ENCODE results near the gene LMAN1L.

Gene LMAN1L

DNA sequence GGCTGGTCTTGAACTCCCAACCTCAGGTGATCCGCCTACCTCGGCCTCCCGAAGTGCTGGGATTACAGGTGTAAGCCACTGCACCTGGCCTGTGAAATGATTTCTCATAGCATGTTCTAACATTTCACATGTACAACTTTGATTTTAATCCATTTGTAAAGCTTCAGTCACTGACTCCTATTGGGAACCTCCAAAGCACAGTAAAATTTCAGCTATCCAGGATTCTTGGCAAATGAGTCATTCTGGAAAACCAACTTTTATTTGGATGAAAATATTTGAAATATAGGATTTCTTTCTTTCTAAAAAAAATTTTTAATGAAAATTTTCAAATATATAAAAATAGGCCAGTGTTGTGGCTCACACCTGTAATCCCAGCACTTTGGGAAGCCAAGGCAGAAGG is 2.7 kb upstream of the LMAN1L start:
- in situ Hi-C loops (cut with HindIII; ENCODE audit: low sequenced_read_pairs): loop anchor here (10.0 kb wide), 2 partner anchors 55 to 95 kb away; partner anchors contain the start of gene FAM219B

DNA sequence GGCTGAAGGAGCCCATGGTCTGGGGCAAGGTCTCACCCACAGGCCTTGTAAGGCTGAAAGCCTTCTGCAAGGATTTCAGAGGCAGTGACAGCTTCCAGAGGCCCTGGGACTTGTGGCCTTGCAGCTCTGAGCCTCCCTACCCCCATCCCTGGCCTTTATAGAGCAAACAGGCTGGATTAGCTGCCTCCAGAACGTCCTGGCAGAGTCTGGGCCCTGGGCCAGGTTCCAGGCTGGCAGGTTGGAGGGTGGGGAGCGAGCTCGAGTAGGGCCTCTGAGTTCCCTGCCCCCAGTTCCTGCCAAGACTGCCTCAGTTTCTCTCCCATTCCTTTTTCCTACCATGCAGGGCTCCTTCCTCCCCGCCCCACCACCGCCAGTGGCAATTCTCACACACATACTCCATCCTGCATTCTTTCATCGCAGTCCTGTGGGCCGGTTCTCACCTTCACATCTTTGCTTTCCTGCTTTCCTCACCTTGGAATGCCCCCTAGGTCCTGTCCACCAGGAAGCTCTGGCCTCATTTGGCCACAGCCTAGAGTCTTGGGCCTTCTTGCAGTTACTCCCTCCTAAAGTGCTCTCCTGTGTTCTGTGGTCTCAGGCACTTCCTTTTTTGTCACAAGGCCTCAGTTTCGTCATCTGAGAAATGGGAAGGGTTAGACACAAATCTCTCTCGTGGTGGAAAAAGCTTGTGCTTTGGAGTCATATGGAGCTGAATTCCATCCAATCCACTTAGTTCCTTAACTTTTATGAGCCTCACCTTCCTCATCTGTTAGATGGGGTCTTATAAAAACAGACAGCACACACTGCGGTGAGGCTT is 2.7 kb downstream of the LMAN1L start:
- in situ Hi-C loops (cut with HindIII; ENCODE audit: low sequenced_read_pairs): loop anchor here (10.0 kb wide), 2 partner anchors 61 to 89 kb away; partner anchors contain the start of gene FAM219B

GRCh38 chr15:74815961-74816360 is 3.3 kb downstream of the LMAN1L start:
- in situ Hi-C loops (cut with HindIII; ENCODE audit: low sequenced_read_pairs): loop anchor here (10.0 kb wide), 2 partner anchors 61 to 89 kb away; partner anchors contain the start of gene FAM219B

DNA sequence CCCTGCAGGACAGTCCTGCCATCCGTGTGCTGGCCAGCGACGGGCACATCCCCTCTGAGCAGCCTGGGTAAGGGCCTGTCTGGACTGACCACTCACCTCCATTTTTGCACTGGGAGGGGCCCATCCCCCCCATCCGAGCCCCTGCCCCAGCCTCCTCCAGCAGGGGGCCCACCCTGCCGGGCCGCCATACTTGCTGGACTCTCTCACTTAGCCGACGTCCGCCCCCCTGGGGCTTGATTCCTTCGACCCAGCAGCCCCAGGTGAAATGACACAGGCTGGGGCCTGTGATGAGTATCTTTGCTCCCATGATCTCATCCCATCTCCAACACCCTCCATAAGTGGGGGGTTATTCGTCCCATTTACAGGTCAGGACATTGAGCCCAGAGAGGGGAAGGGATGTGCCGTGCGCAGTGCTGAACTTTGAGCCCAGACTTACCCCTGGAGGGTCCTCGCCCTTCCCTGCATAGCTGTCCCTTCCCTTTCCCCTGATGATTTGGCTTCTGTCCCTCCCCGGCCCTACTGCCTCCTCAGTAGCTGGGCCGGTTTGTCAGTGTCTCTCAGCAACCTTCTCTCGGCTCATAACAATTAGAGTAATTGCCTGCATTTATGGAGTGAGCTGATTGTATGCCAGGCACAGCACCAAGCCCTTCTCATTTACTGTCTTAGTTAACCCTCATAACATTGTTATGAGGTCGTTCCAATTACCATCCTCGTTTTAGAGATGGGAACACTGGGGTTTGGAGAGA is 4.2 kb downstream of the LMAN1L start:
- in situ Hi-C loops (cut with HindIII; ENCODE audit: low sequenced_read_pairs): loop anchor here (10.0 kb wide), 2 partner anchors 62 to 88 kb away; partner anchors contain the start of gene FAM219B

- in situ Hi-C loops (cut with HindIII; ENCODE audit: low sequenced_read_pairs): loop anchor here (10.0 kb wide), 2 partner anchors 63 to 87 kb away; partner anchors contain the start of gene FAM219B
Measured at GRCh38 chr15:74817370-74817737, 4.7 kb downstream of the LMAN1L start.

DNA sequence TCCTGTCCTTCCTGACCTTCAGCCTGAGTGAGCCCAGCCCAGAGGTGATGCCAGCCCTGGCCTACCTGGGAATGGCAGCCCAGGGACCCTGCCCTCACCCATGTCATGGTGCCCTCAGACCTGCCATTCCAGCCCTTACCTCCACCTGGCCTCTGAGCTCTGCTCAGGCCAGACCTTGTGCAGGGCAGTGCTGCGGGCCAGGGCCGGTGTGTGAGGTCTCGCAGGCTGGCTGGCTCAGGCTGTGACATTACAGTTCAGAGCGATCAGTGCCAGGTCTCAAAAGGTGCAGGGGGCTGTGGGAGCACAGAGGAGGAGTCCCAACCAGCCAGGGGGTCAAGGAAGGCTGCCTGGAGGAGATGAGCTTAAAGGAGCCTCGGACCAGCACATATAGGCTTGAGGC is 7.4 kb downstream of the LMAN1L start:
- in situ Hi-C loops (cut with HindIII; ENCODE audit: low sequenced_read_pairs): no loop called here

DNA sequence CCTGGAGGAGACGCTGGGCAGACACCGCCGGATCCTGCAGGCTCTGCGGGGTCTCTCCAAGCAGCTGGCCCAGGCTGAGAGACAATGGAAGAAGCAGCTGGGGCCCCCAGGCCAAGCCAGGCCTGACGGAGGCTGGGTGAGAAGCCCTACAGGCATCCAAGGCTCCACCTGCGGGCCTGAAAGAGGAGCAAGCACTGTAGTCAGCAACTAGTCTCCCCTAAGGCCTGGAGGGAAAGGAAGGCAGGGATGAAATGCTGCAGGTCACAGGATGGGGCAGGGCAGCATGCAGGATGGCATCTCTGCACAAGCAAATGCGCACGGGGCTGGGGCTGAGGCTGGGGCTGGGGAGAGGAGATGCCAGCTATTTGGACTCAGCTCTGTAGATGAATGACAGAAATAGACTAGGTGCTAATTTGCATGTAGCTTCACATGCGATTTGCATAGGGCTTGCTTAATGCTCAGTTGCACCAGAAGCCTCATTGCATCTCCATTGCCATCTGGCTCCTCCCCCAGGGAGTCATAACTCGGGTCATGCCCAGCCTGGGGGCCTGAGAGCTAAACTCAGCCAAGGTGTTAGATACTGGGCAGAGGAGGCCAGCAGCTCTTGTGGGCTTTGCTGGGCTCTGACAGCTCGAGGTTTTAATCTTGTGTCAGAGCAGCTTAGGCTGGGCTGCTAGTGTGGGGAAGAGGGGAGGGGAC is 8.6 kb downstream of the LMAN1L start:
- in situ Hi-C loops (cut with HindIII; ENCODE audit: low sequenced_read_pairs): no loop called here

DNA sequence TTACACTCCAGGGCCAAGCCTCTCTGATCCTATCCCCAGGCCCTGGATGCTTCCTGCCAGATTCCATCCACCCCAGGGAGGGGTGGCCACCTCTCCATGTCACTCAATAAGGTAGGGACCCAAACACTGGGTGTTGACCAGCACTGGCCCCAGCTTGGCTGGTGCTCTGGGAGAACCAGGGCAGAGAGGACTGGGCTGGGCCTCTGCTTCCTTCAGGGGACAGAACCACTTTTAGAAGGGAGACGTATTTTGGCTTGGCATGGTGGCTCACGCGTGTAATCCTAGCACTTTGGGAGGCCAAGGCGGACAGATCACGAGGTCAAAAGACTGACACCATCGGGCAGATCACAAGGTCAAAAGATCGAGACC is 9.1 kb downstream of the LMAN1L start:
- in situ Hi-C loops (cut with HindIII; ENCODE audit: low sequenced_read_pairs): no loop called here

DNA sequence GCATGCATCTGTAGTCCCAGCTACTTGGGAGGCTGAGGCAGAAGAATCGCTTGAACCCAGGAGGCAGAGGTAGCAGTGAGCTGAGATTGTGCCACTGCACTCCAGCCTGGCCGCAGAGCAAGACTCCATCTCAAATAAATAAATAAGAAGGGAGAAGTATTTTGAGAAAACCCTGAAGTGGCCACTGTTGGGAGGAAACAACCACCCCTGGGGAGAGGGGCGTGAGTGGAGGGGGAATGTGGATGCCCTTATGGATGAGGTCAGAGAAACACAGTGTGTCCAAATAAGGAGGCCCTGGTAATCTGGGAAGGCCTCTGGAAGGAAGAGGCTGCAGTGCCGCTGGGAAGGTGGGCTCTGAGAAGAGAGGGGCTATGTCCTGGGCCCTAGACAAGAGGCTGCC is 9.6 kb downstream of the LMAN1L start:
- in situ Hi-C loops (cut with HindIII; ENCODE audit: low sequenced_read_pairs): no loop called here

DNA sequence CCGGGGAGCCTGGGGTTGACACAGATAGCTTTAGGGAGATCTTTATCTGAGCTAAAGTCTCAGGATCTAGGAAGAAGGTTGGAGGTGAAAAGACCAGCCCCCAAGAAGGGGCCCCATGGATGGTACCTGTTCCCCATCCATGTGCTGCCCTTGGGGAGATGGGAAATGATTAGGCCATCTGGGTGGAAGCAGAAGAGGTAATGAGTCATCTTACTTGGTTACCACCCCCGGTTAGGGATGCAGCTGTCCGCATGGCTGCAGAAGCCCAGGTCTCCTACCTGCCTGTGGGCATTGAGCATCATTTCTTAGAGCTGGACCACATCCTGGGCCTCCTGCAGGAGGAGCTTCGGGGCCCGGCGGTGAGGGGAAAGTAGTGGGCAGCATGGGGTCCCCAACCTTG is 10.7 kb downstream of the LMAN1L start:
- in situ Hi-C loops (cut with HindIII; ENCODE audit: low sequenced_read_pairs): no loop called here

GRCh38 chr15:74824976-74825375 is 12.3 kb downstream of the LMAN1L start:
- in situ Hi-C loops (cut with HindIII; ENCODE audit: low sequenced_read_pairs): no loop called here

DNA sequence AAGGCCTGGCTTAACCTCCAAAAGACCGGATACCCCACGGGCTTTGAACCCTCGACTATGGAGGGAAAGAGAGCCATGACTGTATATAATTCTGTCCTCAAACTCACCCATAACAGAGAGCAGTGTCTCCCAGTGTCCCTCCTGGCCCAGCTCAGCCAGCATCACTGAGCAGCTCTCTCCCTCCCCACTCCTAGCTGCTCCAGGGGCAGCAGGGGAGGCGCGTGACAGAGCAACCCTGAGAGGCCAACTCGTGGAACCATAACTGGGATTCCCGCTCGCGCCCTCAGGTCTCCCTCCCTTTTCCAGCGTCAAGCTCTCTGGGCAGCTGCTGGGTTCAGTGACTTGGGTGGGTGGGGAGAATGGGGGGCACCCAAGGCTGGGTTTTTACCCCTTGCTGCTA is 13.2 kb downstream of the LMAN1L start:
- in situ Hi-C loops (cut with HindIII; ENCODE audit: low sequenced_read_pairs): no loop called here

GRCh38 chr15:74826364-74826819 is 13.8 kb downstream of the LMAN1L start, which contains the start of gene CPLX3:
Gene CPLX3 (plus strand): TSS chr15:74826627. CDS start chr15:74826704, 77 bp downstream.
- in situ Hi-C loops (cut with HindIII; ENCODE audit: low sequenced_read_pairs): no loop called here

GRCh38 chr15:74826921-74827320 is 14.3 kb downstream of the LMAN1L start:
- in situ Hi-C loops (cut with HindIII; ENCODE audit: low sequenced_read_pairs): no loop called here

- in situ Hi-C loops (cut with HindIII; ENCODE audit: low sequenced_read_pairs): no loop called here
Measured at GRCh38 chr15:74827614-74828013, 15.0 kb downstream of the LMAN1L start.

DNA sequence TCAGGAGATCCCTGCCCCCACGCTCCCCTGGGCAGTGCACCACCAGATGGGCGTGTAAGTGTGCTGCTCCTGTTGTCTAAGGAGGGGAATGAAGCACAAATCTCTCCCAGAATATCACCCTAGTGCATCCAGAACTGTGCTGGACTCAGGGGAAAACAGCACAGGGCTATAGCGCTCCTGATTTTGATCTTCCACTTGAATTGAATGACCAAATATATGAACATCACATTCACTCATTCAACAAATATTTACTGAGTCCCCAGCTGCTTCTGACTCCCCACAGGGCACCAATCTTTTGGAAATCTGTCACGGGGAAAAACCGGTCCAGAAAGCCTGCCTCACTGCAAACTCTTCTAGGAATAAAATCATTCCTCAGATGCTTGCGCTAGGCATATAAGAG is 16.2 kb downstream of the LMAN1L start:
- in situ Hi-C loops (cut with HindIII; ENCODE audit: low sequenced_read_pairs): no loop called here

GRCh38 chr15:74829486-74829885 is 16.9 kb downstream of the LMAN1L start:
- in situ Hi-C loops (cut with HindIII; ENCODE audit: low sequenced_read_pairs): no loop called here

DNA sequence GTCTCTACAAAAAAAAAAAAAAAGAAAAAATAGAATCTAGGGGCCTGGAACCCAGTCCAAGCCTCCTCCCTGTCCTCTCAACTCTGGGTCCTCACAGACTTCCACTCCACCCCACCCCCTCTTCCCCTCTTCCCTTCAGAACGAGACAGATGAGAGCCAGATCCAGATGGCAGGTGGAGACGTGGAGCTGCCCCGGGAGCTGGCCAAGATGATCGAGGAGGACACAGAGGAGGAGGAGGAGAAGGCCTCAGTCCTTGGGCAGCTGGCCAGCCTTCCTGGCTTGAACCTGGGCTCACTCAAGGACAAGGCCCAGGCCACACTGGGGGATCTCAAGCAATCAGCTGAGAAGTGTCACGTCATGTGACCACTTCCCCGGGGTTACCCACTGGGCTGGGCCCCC is 17.4 kb downstream of the LMAN1L start:
- in situ Hi-C loops (cut with HindIII; ENCODE audit: low sequenced_read_pairs): no loop called here

DNA sequence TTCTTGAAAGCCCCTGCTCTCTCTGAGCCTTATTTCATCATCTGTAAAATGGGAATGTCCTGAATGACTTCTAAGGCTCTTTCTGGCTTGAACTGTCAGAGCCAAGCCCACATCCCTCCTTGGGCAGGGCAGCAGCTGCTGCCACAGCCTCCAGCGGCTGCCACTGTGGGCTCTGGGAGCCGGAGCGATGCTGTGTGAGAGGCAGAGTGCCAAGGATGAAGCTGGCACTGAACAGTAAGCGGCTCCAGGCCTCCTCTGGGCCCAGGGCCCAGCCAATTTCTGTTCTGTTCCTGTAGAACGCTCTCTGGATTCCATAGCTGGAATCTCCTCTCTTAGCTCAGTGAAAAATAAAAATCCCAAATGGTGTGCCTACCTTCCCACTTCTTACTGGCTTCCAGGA is 18.2 kb downstream of the LMAN1L start:
- in situ Hi-C loops (cut with HindIII; ENCODE audit: low sequenced_read_pairs): no loop called here

GRCh38 chr15:74831813-74832495 is 19.3 kb downstream of the LMAN1L start:
- in situ Hi-C loops (cut with HindIII; ENCODE audit: low sequenced_read_pairs): no loop called here

DNA sequence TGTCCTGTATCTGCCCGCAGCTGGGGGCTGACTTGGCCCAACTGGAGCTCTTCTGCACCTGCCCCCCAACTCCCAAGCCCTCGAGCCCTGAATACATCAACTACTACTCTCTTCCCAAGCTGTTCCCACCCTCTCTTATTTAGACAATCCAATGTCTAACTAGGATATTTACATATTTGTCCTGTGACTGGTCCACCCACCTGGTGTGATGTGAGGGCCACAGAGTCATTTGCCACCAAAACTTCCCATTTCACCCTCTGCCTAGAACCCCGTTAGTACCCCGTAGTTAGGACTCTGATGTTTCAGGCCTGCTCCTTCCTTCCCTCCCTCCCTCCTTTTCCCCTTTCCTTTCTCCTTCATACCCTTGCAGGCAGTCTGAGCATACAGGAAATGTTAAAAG is 20.2 kb downstream of the LMAN1L start:
- in situ Hi-C loops (cut with HindIII; ENCODE audit: low sequenced_read_pairs): no loop called here

All from DLD1 (cell line).